ENCODE measurements around the gene LOXL3.

DNA sequence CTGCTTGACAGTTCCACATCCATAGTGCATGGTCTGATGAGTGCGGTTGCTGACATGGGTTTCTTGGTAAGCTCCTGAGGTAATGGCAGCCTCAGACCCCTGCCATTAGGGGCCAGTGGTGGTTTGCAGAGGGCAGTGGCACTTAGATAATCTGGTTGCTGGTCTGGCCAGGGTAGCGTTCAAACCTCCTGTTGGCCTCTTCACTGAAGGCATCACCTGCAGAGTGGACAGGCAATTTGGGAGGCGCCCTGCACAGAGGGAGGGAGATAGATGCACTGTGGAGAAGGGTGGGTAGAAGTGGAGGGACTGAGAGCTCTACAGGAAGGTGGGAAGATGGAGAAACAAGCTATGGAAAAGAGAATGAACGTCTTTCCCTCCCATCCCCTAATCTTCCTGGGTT, 20.3 kb downstream of the LOXL3 start:
- TF ChIP-seq, protein P1, sequence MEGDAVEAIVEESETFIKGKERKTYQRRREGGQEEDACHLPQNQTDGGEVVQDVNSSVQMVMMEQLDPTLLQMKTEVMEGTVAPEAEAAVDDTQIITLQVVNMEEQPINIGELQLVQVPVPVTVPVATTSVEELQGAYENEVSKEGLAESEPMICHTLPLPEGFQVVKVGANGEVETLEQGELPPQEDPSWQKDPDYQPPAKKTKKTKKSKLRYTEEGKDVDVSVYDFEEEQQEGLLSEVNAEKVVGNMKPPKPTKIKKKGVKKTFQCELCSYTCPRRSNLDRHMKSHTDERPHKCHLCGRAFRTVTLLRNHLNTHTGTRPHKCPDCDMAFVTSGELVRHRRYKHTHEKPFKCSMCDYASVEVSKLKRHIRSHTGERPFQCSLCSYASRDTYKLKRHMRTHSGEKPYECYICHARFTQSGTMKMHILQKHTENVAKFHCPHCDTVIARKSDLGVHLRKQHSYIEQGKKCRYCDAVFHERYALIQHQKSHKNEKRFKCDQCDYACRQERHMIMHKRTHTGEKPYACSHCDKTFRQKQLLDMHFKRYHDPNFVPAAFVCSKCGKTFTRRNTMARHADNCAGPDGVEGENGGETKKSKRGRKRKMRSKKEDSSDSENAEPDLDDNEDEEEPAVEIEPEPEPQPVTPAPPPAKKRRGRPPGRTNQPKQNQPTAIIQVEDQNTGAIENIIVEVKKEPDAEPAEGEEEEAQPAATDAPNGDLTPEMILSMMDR (IDR thresholded peaks at IDR 0.05; ENCODE audit: low read length) = no peak
- TF ChIP-seq EZH2phosphoT487 (IDR thresholded peaks at IDR 0.05; ENCODE audit: low read length) = no peak
